Muscle of leg (tissue), 11 donors: ENCODE data around the gene TGFBR3. TPM values are rescaled to one million over a fixed set of nuclear protein-coding genes. Genes with fewer than 3 reads are reported as not detected.

Experiments used
- DNase-seq: peaks from one replicate; pipeline ENCODE4 v3.0.0; 2013
- H3K27ac ChIP-seq: one replicate; pipeline ENCODE4 v1.5.1; 2013; ENCODE audit warnings: mild to moderate bottlenecking, low read length, control low read depth
- H3K27me3 ChIP-seq: one replicate; pipeline ENCODE4 v1.6.1; 2013; ENCODE audit warnings: low read length; ENCODE audit not compliant: control insufficient read depth, insufficient read depth
- H3K36me3 ChIP-seq: one replicate; pipeline ENCODE4 v1.6.1; 2013; ENCODE audit warnings: low read length; ENCODE audit not compliant: control insufficient read depth, insufficient read depth
- H3K4me1 ChIP-seq: one replicate; pipeline ENCODE4 v1.6.1; 2013; ENCODE audit warnings: low read length; ENCODE audit not compliant: control insufficient read depth, insufficient read depth
- H3K4me3 ChIP-seq: one replicate; pipeline ENCODE4 v1.5.1; 2013; ENCODE audit warnings: low read length, control low read depth
- H3K9me3 ChIP-seq: replicated peaks from 2 replicates; pipeline ENCODE4 v1.6.1; 2013; ENCODE audit warnings: low read depth, low read length; ENCODE audit not compliant: control insufficient read depth
- WGBS: methylation state at CpG from one replicate; pipeline ENCODE4 v1.1.5; 2013; ENCODE audit warnings: missing lambda C conversion rate; ENCODE audit not compliant: insufficient coverage; 5-methylcytosine and 5-hydroxymethylcytosine counted together
- polyA plus RNA-seq, 8 donors: library from polyadenylated mRNA; unstranded; fragments of 120-200 nt; gene quantifications; one replicate each; pipeline versions ENCODE4 v1.2.1 to v1.2.3, GENCODE V29; 2013; ENCODE audit warnings: inconsistent platforms in 1 of 8, low replicate concordance in 1 of 8; ENCODE audit not compliant: insufficient read length in 8 of 8, insufficient read depth in 1 of 8
- total RNA-seq: library from RNA; stranded (reverse); fragments of 120-200 nt; gene quantifications from one replicate; pipeline ENCODE4 v1.2.4, GENCODE V29; 2013

Gene TGFBR3
- total and polyA plus RNA-seq, 9 donors: 20.5 to 45.4 (median 25.3) TPM

GRCh38 chr1:91813813-91814212, 72.1 kb downstream of the TGFBR3 start:
- Histone ChIP-seq H3K4me3 (no peak overlapping the region), H3K36me3 (no peaks in the 10 kb centered on the region), H3K27ac (no peak overlapping the region), H3K9me3 (no peaks in the 10 kb centered on the region), H3K27me3 (no peaks in the 10 kb centered on the region), H3K4me1 (peaks cover 9% of the 10 kb centered on the region)
- WGBS: 100% methylated on average over 4 of the region's 7 CpGs
- no peak for DNase-seq

- peaks cover 9% of the 10 kb centered on the region for H3K4me1 ChIP-seq
- no peaks in the 10 kb centered on the region for H3K27me3 ChIP-seq
- no peak for DNase-seq
- H3K9me3 ChIP-seq: no peaks in the 10 kb centered on the region
- H3K36me3 ChIP-seq: no peaks in the 10 kb centered on the region
- no CpG with 5 or more reads among the region's 3 CpGs for WGBS
- no peak overlapping the region for H3K4me3 ChIP-seq
- H3K27ac ChIP-seq: no peak overlapping the region
Observed at GRCh38 chr1:91811363-91812025, 74.5 kb downstream of the TGFBR3 start.

- H3K9me3 ChIP-seq: no peaks in the 10 kb centered on the region
- WGBS: 91% methylated on average over 2 of the region's 3 CpGs
- no peaks in the 10 kb centered on the region for H3K27me3 ChIP-seq
- peaks cover 27% of the 10 kb centered on the region for H3K4me1 ChIP-seq
- H3K4me3 ChIP-seq: no peak overlapping the region
- H3K36me3 ChIP-seq: no peaks in the 10 kb centered on the region
- no peak overlapping the region for H3K27ac ChIP-seq
- DNase-seq: no peak
Observed at GRCh38 chr1:91809317-91809716, 76.6 kb downstream of the TGFBR3 start.

GRCh38 chr1:91807921-91808620, 77.9 kb downstream of the TGFBR3 start:
- no peak for DNase-seq
- Histone ChIP-seq H3K4me1 (peaks cover 37% of the 10 kb centered on the region), H3K27ac (no peak overlapping the region), H3K4me3 (no peak overlapping the region), H3K27me3 (no peaks in the 10 kb centered on the region), H3K9me3 (no peaks in the 10 kb centered on the region), H3K36me3 (no peaks in the 10 kb centered on the region)
- no CpG with 5 or more reads among the region's 5 CpGs for WGBS

GRCh38 chr1:91806769-91807700, 78.9 kb downstream of the TGFBR3 start:
- H3K27ac ChIP-seq: peak overlapping the region; percentile 70
- DNase-seq: peak; percentile 61
- 0% methylated on average over 1 of the region's 8 CpGs for WGBS
- peaks cover 41% of the 10 kb centered on the region for H3K4me1 ChIP-seq
- H3K27me3 ChIP-seq: no peaks in the 10 kb centered on the region
- H3K9me3 ChIP-seq: no peaks in the 10 kb centered on the region
- no peak overlapping the region for H3K4me3 ChIP-seq
- no peaks in the 10 kb centered on the region for H3K36me3 ChIP-seq

- 4% methylated on average over 3 of the region's 8 CpGs for WGBS
- H3K27me3 ChIP-seq: no peaks in the 10 kb centered on the region
- peaks cover 41% of the 10 kb centered on the region for H3K4me1 ChIP-seq
- no peak for DNase-seq
- no peaks in the 10 kb centered on the region for H3K36me3 ChIP-seq
- H3K27ac ChIP-seq: peak overlapping the region; percentile 70
- H3K9me3 ChIP-seq: no peaks in the 10 kb centered on the region
- no peak overlapping the region for H3K4me3 ChIP-seq
Observed at GRCh38 chr1:91806181-91806768, 79.7 kb downstream of the TGFBR3 start.

GRCh38 chr1:91805311-91805801, 80.6 kb downstream of the TGFBR3 start:
- Histone ChIP-seq H3K4me1 (peaks cover 41% of the 10 kb centered on the region), H3K27ac (peak overlapping the region; percentile 32)
- WGBS: 0% methylated on average over 1 of the region's 8 CpGs

GRCh38 chr1:91804546-91805023, 81.4 kb downstream of the TGFBR3 start:
- H3K4me3 ChIP-seq: no peak overlapping the region
- H3K27me3 ChIP-seq: no peaks in the 10 kb centered on the region
- peaks cover 45% of the 10 kb centered on the region for H3K4me1 ChIP-seq
- WGBS: 84% methylated on average over 11 of the region's 13 CpGs
- no peak for DNase-seq
- peak overlapping the region; percentile 29 for H3K27ac ChIP-seq
- H3K9me3 ChIP-seq: no peaks in the 10 kb centered on the region
- H3K36me3 ChIP-seq: no peaks in the 10 kb centered on the region

More at GRCh38 chr1:91805311-91805801, 80.6 kb downstream of the TGFBR3 start:
- H3K36me3 ChIP-seq: no peaks in the 10 kb centered on the region
- DNase-seq: no peak
- no peak overlapping the region for H3K4me3 ChIP-seq
- H3K27me3 ChIP-seq: no peaks in the 10 kb centered on the region
- no peaks in the 10 kb centered on the region for H3K9me3 ChIP-seq

- H3K27ac ChIP-seq: peak overlapping the region; percentile 36
- peaks cover 51% of the 10 kb centered on the region for H3K4me1 ChIP-seq
- 59% methylated on average over 4 of the region's 6 CpGs for WGBS
- DNase-seq: no peak
- H3K36me3 ChIP-seq: no peaks in the 10 kb centered on the region
- H3K27me3 ChIP-seq: no peaks in the 10 kb centered on the region
- no peak overlapping the region for H3K4me3 ChIP-seq
- no peaks in the 10 kb centered on the region for H3K9me3 ChIP-seq
Observed at GRCh38 chr1:91803847-91804545, 82.0 kb downstream of the TGFBR3 start.
